HEK293T (cell line): ENCODE data around the gene INHBE.

Experiments used
- BHLHE40 ChIP-seq: fragments of 450-650 bp; IDR thresholded peaks from 2 replicates; pipeline ENCODE4 v1.6.1; 2016; ENCODE audit warnings: mild to moderate bottlenecking, moderate library complexity, borderline replicate concordance
- ELF4 ChIP-seq: fragments of 450-650 bp; IDR thresholded peaks from 2 replicates; pipeline ENCODE4 v1.6.1; 2017; ENCODE audit warnings: antibody characterized with exemption
- SP1 ChIP-seq: fragments of 450-650 bp; IDR thresholded peaks from 2 replicates; pipeline ENCODE4 v1.6.1; 2017

- TF ChIP-seq SP1: no peak
- TF ChIP-seq ELF4: no peak
- no peak for TF ChIP-seq BHLHE40
Measured at GRCh38 chr12:57476162-57476992, 21.3 kb downstream of the INHBE start.
